Measurements from ENCODE around the gene DCLRE1A. TPM values are rescaled to one million over a fixed set of nuclear protein-coding genes. Genes with fewer than 3 reads are reported as not detected.
"Not testable (repeated sequence)": the region's sequence is repeated elsewhere in the genome, so short reads cannot be mapped to it uniquely, and the experiment has no call there.

The DCLRE1A gene
- polyA plus RNA-seq, 1 donor: 17.9 TPM

- no peak for DNase-seq
Observed at GRCh38 chr10:113859261-113859660, 5.4 kb upstream of the DCLRE1A start.

GRCh38 chr10:113858541-113858940, 4.7 kb upstream of the DCLRE1A start:
- DNase-seq: no peak

- no peak for DNase-seq
Observed at GRCh38 chr10:113857210-113857609, 3.3 kb upstream of the DCLRE1A start.

GRCh38 chr10:113856563-113856962, 2.7 kb upstream of the DCLRE1A start:
- no peak for DNase-seq

GRCh38 chr10:113854761-113855588, 1.1 kb upstream of the DCLRE1A start:
- peak; percentile 36 for DNase-seq

GRCh38 chr10:113853578-113854012, 287 bp downstream of the DCLRE1A start:
- DNase-seq: no peak

GRCh38 chr10:113849946-113850345, 3.9 kb downstream of the DCLRE1A start:
- DNase-seq: no peak

- no peak for DNase-seq
Observed at GRCh38 chr10:113849140-113849803, 4.6 kb downstream of the DCLRE1A start.

GRCh38 chr10:113846036-113846435, 7.8 kb downstream of the DCLRE1A start:
- DNase-seq: no peak

- DNase-seq: no peak
Observed at GRCh38 chr10:113843972-113844485, 9.9 kb downstream of the DCLRE1A start.

- DNase-seq: no peak
Observed at GRCh38 chr10:113842171-113842570, 11.7 kb downstream of the DCLRE1A start.

- DNase-seq: not testable (repeated sequence)
Observed at GRCh38 chr10:113828567-113828966, 25.3 kb downstream of the DCLRE1A start.

GRCh38 chr10:113825791-113826190, 28.1 kb downstream of the DCLRE1A start:
- no peak for DNase-seq

GRCh38 chr10:113823389-113823788, 30.5 kb downstream of the DCLRE1A start:
- DNase-seq: no peak

GRCh38 chr10:113822174-113822573, 31.7 kb downstream of the DCLRE1A start:
- no peak for DNase-seq

GRCh38 chr10:113821306-113821705, 32.6 kb downstream of the DCLRE1A start:
- DNase-seq: not testable (repeated sequence)

GRCh38 chr10:113820507-113820906, 33.4 kb downstream of the DCLRE1A start:
- DNase-seq: no peak

GRCh38 chr10:113819989-113820388, 33.9 kb downstream of the DCLRE1A start:
- DNase-seq: no peak

GRCh38 chr10:113814700-113815099, 39.2 kb downstream of the DCLRE1A start:
- not testable (repeated sequence) for DNase-seq

- DNase-seq: no peak
Observed at GRCh38 chr10:113808168-113808567, 45.7 kb downstream of the DCLRE1A start.

GRCh38 chr10:113806503-113806902, 47.4 kb downstream of the DCLRE1A start:
- no peak for DNase-seq

GRCh38 chr10:113802997-113803396, 50.9 kb downstream of the DCLRE1A start:
- DNase-seq: no peak

GRCh38 chr10:113801569-113801968, 52.3 kb downstream of the DCLRE1A start:
- no peak for DNase-seq

All from left kidney (tissue), 2 donors.